Femur (tissue), 1 donor: Measurements from ENCODE around the gene ORC3.
A peak's percentile ranks its signal among the peaks of the same experiment; 100 is the strongest.
"Not testable (repeated sequence)": the region's sequence is repeated elsewhere in the genome, so short reads cannot be mapped to it uniquely, and the experiment has no call there.

Experiments
- DNase-seq: peaks from one replicate; pipeline ENCODE4 v3.0.0-alpha.2; 2017

Gene ORC3

GRCh38 chr6:87663434-87663833 lies 73.5 kb downstream of the ORC3 start:
- DNase-seq, result no peak

- DNase-seq, result no peak
These were observed 75.1 kb downstream of the ORC3 start for GRCh38 chr6:87664921-87665485.

GRCh38 chr6:87667032-87667431 lies 77.1 kb downstream of the ORC3 start:
- no peak for DNase-seq

GRCh38 chr6:87668013-87668412 lies 78.1 kb downstream of the ORC3 start:
- DNase-seq, result no peak

GRCh38 chr6:87669051-87669450 lies 79.1 kb downstream of the ORC3 start:
- no peak for DNase-seq

- no peak for DNase-seq
These were observed 80.8 kb downstream of the ORC3 start for GRCh38 chr6:87670707-87671106.

- no peak for DNase-seq
These were observed 81.7 kb downstream of the ORC3 start for GRCh38 chr6:87671555-87672029.

GRCh38 chr6:87672641-87673040 lies 82.7 kb downstream of the ORC3 start:
- no peak for DNase-seq

- DNase-seq, result no peak
These were observed 83.3 kb downstream of the ORC3 start for GRCh38 chr6:87673237-87673636.

- no peak for DNase-seq
These were observed 84.4 kb downstream of the ORC3 start for GRCh38 chr6:87674290-87674689.

GRCh38 chr6:87675004-87675681 lies 85.2 kb downstream of the ORC3 start:
- no peak for DNase-seq

- DNase-seq, result no peak
These were observed 92.4 kb downstream of the ORC3 start for GRCh38 chr6:87682310-87682709.

- DNase-seq, result no peak
These were observed 94.0 kb downstream of the ORC3 start for GRCh38 chr6:87683890-87684289.

GRCh38 chr6:87684895-87685654 lies 95.1 kb downstream of the ORC3 start:
- no peak for DNase-seq

- not testable (repeated sequence) for DNase-seq
These were observed 96.8 kb downstream of the ORC3 start for GRCh38 chr6:87686636-87687205.

- no peak for DNase-seq
These were observed 97.4 kb downstream of the ORC3 start for GRCh38 chr6:87687296-87687695.

- not testable (repeated sequence) for DNase-seq
These were observed 98.0 kb downstream of the ORC3 start for GRCh38 chr6:87687893-87688292.

GRCh38 chr6:87690441-87690840 lies 100.5 kb downstream of the ORC3 start:
- DNase-seq, result no peak

- DNase-seq, result no peak
These were observed 102.2 kb downstream of the ORC3 start for GRCh38 chr6:87692086-87692485.

- DNase-seq, result not testable (repeated sequence)
These were observed 106.9 kb downstream of the ORC3 start for GRCh38 chr6:87696817-87697216.

GRCh38 chr6:87697581-87698546 lies 107.9 kb downstream of the ORC3 start:
- peak; percentile 22 for DNase-seq

GRCh38 chr6:87698547-87699006 lies 108.6 kb downstream of the ORC3 start:
- no peak for DNase-seq
